CD1c-positive myeloid dendritic cell (primary cell): ENCODE measurements around the gene PRR18.
A peak's percentile ranks its signal among the peaks of the same experiment; 100 is the strongest.

ENCODE experiments used
- DNase-seq: peaks from one replicate; pipeline ENCODE4 v3.0.0-alpha.2; 2016; ENCODE audit errors: extremely low spot score

PRR18 gene

DNA sequence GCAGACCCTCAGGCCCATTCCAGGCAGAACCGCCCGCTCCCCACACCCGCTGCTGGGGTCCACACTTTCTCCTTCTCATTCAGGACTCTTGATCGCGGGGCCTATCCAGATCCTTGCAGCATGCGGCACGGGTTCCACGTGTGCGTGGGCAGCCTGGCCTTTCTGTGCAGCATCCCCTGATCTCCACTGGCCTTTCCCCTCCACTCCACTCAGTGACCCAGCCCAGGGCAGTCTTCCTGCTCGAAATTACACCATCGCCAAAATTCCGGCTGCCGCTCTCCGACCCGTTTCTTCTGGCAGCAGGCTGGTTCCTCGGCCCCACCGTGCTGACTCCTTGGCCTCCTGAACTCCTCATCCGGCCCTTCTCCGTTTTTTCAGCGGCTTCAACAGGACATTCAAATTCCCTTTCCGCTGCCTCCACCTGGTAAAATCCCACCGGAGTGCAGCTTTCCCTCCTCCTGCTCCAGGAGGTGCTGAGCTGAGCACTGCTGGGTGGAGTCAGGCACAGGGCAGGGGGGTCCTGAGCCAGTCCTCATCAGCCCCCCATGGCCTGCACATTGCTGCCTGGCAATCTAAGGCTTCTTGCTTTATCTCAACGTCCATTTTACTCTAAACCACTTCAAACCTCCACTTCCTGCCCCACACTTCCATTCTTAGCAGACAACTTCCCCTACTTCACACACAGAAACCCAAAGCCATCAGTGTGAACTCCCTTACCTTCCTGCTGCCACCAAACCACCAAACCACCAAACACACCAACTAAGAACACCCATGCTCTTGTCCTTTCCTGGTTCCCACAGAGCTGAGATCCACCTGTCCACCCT, 25.2 kb upstream of the PRR18 start:
- peak; percentile 11 for DNase-seq

DNA sequence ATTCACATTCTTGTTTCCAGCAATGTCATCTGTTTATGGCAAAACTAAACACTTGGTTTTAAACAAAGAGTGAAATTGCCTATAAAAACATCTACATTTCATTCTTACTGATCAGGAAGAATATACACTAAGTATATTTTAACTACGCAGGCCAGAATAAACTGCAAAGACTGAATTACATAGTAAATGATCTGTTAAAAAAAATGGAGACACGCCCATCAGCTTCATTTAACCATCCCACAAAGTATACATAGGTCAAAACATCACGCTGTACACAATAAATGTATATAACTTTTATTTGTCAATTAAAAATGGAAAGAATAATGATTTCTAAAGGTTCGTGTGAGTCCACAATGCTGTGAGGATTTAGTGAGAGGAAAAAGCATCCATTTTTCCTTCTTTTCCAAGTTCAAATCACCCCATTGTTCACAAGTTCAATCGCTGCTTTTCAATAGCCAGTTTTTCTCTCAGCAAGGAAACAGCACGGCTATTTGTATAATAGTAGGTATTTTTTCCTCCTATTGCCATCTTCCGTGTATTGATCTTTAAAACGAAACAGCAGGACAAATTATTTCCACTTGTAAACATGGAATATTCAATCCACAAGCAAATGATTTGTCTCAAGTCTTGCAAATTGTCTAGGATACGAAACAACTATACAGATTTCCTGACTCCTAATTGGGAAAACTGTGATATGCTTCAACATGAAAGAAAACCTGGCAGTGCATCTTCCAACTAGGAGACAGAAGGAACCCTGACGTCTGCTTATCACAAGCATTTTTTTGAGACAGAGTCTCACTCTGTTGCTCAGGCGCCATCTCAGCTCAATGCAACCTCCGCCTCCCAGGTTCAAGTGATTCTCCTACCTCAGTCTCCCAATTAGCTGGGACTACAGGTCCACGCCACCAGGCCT, 23.6 kb upstream of the PRR18 start:
- DNase-seq, result no peak

DNA sequence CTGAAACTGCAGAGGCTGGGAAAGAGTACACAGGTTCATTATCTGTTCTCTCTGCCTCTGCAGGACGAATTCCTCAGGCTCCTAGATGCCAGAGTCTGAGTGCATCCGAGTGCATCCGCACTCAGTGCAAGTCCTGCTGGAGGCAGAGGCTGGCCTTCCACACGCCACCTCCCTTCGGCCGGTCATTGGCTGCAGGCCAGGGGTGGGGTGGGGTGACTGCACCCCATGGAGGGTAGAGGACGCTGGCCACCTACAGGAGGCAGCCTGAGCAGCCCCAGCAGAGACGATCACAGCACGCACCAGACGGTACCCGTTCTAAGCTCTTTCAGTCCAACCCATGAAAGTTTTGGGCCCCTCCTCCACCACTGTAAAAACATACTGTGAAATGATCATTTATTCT, 22.4 kb upstream of the PRR18 start:
- no peak for DNase-seq

DNA sequence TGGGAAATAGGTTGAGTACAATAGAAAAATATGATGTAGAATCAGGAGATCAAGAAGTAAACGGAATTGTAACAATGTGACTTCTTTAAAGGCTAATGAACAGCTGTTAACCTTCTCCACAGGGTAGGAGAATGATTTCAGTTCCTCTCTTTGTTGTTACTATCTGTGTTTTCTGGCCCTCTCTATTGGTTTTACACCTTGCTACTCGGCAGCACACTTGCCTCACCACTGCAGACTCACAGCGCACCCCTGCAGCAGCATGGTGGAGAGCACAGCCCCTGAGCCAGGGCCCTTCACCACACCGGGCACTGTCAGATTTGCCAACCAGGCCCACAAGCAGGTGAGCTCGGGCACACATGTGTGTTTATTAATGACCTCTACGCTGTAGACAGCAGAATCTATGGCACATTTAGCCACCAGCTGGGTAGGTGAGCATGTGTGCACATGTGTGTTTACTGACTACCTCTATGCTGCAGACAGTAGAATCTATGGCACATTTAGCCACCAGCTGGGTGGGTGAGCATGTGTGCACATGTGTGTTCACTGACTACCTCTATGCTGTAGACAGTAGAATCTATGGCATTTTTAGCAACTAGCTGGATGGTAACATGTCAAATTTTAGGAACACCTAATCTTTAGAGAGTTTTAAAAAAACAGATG, 17.3 kb upstream of the PRR18 start:
- DNase-seq, result no peak

- no peak for DNase-seq
These were observed 15.2 kb upstream of the PRR18 start for GRCh38 chr6:166323395-166323794.

DNA sequence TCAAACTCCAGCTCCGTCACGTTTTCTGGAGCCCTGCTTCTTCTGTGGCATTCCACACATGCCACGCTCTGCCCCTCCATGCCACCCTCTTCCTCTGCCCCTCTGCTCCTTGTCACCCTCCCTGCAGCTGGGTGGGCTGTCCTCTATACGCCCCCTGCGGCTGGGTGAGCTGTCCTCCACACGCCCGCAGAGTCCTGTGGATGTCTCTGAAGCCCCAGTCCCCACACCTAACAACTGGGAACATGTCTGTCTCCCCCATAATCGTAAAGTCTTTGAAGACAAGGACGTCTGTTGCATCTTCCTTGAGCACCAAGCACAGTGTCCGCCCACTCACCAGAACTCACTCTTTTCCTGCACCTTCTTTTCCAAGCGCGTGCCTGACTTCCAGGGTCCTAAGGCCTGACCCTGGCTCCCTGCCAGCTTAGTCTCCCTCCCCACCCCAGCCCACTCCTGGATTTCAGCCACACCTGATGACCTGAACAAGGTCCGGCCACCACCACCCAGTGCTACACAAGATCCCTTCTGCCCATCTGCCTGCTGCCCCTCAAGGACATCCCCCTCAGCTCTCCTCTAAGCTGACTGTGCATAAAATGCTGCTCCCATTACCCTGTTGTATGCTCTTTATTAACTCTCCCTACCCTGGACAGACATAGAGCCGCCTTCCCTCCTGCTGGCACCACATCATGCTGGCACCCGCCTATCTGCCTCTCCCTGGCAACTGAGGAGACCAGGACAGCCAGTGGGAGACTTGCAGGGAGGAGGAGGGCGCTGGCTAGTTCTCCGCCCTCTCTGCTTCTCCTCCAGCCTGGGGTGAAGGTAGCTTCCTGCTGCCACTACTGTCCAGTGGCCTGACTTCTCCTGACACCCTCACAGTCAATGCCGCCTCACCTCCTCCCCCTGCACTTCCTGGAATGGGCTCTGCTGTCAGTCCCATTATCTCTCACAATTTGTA, 10.7 kb upstream of the PRR18 start:
- no peak for DNase-seq

DNA sequence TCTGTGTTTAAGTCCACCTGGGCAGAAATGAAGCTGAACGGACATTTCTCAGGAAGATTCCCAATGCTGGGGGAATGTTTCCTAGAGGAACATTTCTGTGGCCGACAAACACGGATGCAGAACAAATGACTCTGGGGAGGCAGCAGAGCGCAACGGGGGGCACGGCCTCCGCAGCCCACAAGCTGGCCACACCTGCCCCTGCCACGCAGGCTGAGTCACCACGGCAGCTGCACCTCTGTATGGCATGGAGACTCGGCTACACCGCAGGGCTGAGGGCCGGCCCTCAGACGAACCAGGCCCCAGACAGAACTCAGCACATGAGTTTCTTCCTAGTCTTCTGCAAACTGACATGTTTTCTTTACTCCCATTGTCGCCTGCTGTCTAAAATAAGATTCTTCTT, 10.0 kb upstream of the PRR18 start:
- no peak for DNase-seq

- no peak for DNase-seq
These were observed 9.3 kb upstream of the PRR18 start for GRCh38 chr6:166317261-166318212.

DNA sequence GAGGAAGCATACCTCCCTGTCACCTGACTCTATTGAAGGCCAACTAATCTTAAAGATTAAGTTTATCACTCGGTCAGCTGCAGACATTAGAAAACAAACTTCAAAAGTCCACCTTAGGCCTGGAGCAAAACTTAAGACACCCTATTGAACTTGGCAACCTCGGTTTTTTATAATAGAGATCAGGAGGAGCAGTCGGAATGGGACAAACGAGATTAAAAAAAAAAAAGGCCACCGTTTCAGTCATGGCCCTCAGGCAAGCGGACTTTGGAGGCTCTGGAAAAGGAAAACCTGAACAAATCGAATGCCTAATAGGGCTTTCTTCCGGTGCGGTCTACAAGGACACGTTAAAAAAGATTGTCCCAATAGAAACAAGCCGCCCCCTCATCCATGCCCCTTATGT, 7.2 kb upstream of the PRR18 start:
- no peak for DNase-seq

DNA sequence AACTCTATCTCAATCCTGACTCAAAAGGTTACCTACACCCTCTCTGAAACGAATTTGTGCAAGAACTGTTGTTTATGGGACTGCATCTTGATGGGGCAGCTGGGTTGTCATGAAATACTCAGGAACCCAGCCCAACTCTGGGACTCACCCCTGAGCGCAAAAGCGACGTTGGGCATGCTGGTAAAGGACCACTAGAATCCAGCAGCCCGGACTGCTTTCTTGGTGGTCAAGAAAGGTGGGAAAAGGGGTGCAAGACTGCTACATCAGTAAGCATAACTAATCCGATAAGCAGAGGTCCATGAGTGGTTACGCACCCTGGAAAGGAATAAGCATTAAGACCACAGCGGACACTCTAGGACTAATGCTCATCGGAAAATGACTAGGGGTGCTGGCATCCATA, 6.3 kb upstream of the PRR18 start:
- DNase-seq, result no peak

GRCh38 chr6:166313255-166314070, 5.3 kb upstream of the PRR18 start:
- DNase-seq, result peak; percentile 41

DNA sequence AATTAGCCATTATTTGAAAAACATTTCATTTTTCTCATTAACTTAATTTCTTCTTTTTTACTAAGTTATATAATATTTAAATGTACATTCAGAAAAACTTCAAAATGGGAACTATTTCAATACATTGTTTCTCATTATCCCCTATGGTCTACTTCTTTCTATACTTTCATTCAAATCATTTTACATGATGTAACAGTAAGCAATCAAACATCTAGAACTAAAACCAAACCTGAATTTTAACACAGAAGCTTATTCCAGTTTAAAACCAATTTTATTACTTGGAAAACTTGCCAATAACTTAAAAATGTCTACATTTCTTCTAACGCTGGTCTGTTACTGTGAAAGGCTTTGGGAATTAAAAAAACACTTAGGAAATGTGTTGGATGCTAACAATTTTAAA, 4.6 kb upstream of the PRR18 start:
- no peak for DNase-seq

DNA sequence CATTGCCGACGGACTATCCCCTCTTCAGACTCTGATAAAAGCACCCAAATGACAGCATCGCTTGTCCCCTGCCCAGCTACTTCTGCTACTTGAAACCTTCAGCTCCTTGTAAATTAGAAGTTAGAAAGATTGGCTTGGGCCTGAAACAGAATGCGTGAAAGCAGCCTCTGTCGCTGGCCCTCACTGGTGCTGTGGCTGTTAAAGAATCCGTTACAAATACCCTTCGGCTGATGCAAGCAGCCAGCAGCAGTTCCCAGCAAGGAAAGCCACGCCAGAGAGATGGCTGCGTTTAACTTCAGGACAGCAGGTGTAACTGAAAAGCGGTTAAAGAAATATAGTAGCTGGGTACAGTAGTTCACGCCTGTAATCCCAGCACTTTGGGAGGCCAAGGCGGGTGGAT, 2.4 kb upstream of the PRR18 start:
- DNase-seq, result no peak

- DNase-seq, result no peak
These were observed 1.8 kb upstream of the PRR18 start for GRCh38 chr6:166309977-166310376.

- no peak for DNase-seq
These were observed 787 bp upstream of the PRR18 start for GRCh38 chr6:166308769-166309589.

DNA sequence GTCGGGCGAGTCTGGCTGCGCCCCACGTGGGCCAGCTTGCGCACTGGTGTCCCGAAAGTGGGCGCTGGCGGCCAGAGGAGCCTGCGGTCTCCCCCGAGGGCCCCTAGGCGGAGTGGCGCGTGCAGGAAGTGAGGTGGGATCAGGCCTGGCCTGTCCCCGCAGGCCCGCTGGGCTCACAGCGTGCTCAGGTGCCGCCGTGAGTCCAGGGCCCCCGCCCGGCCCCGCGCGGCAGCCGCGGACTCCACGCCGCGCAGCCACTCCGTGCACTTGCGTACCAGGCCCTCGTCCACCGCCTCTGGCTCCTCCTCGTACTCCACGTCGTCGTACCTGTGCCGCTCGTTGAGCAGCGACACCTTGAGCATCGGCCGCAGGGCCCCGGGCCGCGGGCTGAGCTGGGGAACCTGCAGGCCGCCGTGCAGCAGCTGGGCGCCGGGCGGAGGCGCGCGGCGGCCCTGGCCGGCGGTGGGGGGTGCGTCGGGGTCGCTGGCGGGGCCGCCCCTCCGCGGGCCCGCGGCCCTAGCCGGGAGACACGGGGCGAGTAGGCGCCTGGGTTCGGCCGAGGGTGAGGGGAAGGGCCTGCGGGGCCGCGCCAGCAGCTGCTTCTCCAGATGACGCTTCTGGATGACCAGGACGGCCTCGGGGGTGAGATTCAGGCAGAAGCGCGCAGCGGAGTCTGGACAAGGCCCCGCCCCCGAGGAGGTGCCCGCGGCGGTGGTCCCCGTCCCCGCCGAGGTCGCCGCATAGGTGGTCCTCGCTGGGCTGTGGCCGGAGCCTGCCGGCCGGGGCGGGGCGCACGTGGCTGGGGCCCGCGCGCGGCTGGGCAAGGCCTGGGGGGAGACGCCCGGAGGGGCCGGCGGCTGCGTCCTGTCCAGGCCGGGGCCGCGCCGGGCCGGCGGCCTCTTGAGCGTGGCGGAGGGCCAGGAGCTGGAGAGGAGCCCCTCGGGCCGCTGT, 835 bp downstream of the PRR18 start:
- DNase-seq, result no peak

GRCh38 chr6:166306378-166307081, 1.7 kb downstream of the PRR18 start:
- no peak for DNase-seq
